ENCODE results near the gene GPR62. TPM values are rescaled to one million over a fixed set of nuclear protein-coding genes. Genes with fewer than 3 reads are reported as not detected.

GPR62 gene
- total RNA-seq, 1 experiment from 2014 or later: 0.08 TPM

- no peak for DNase-seq (ENCODE audit: low read depth)
Observed at GRCh38 chr3:51937611-51938450, 17.4 kb upstream of the GPR62 start.

DNA sequence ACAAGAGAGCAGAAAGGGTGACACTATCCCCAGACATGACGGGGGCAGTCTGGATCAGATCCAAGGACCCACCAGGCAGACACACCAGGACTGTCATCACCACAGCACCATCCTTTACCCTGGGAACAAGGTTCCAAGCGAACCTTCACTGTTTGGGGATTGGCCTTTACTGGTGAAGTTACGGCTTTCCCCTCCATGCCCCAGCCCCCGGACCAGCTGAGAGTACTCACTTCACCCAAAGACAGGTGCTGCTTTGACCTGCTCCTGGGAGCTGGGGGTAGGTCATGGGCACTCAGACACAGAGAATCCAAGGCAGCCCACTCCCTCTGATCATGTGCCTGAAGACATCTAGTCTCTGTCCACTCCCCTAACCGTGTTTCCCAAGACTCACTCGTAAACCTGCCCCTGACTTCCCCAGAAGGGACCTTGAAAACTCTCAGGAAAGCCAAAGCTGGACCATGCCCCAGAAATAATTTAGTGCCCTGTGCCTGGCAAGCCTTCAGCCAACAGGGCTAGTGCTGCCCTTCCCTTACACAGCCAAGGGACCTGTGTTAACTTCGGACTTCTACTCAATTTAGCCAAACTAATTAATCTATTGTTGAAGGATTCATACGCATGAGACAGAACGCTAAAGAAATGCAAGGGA is 16.3 kb upstream of the GPR62 start:
- no peak for DNase-seq (ENCODE audit: low read depth)

GRCh38 chr3:51940648-51941462 is 14.3 kb upstream of the GPR62 start:
- DNase-seq (ENCODE audit: low read depth): no peak

- no peak for DNase-seq (ENCODE audit: low read depth)
Observed at GRCh38 chr3:51941463-51941797, 13.8 kb upstream of the GPR62 start.

DNA sequence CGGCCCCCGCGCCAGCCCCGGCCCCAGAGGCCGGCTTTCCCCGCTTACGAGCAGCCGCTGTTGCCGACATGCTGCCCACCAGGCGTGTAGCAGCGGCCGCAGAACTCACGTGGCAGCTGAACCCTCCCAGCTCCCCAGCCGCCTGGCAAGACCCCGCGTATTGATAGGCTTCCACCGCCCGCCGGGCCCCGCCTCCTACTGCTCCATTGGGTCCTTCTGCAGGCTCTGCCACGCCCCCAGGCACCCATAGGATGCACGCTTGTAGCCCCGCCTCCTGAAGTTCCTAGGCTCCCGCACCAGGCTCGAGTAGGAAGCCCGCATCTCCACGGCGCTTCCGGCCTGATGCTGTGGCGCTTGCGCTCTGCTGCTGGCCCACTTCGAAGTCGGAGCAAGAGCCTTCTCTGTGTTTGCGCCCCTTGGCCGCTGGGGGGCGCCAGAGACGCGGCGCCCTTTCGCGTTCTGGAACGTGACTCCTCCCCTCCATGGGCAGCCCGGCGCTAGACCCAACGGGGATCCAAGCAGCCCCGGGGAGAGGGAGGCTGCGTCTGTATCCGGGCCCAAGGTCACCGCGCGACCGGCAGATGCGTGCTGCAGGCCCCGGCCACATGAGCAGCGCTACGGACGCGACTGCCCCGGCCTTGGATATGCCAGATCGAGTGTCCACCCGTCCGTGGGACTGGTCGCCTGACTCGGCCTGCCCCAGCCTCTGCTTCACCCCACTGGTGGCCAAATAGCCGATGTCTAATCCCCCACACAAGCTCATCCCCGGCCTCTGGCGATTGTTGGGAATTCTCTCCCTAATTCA is 13.2 kb upstream of the GPR62 start, which contains the start of the genes PARP3 and RRP9:
PARP3 (plus strand) TSS at position 566 of the 805 bp plus-strand sequence. CDS start 993 bp downstream, outside the sequence.
RRP9 (minus strand) TSS at position 107 of the 805 bp plus-strand sequence; CDS start at position 70, 37 bp downstream.
- peak; percentile 100 for DNase-seq (ENCODE audit: low read depth)

- peak; percentile 64 for DNase-seq (ENCODE audit: low read depth)
Observed at GRCh38 chr3:51942603-51943450, 12.4 kb upstream of the GPR62 start.

- no peak for DNase-seq (ENCODE audit: low read depth)
Observed at GRCh38 chr3:51943451-51944391, 11.5 kb upstream of the GPR62 start.

DNA sequence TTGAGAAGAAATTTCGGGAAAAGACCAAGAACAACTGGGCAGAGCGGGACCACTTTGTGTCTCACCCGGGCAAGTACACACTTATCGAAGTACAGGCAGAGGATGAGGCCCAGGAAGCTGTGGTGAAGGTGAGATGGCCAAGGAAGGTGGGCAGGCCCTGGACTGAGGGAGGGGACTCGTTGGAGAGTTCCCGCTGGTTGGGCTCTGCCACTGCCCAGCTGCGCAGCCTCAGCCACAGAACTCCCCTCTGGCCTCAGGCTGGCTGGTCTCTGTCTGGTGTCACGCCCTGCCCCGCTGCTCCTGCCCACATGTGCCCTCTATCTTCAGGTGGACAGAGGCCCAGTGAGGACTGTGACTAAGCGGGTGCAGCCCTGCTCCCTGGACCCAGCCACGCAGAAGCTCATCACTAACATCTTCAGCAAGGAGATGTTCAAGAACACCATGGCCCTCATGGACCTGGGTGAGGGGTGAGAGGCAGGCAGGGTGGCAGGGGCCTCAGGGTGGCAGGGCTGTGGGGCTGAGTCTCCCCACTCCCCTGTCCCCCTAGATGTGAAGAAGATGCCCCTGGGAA is 10.6 kb upstream of the GPR62 start:
- DNase-seq (ENCODE audit: low read depth): no peak

GRCh38 chr3:51945031-51945840 is 9.9 kb upstream of the GPR62 start:
- no peak for DNase-seq (ENCODE audit: low read depth)

- no peak for DNase-seq (ENCODE audit: low read depth)
Observed at GRCh38 chr3:51945926-51946705, 9.1 kb upstream of the GPR62 start.

GRCh38 chr3:51946796-51947195 is 8.4 kb upstream of the GPR62 start:
- DNase-seq (ENCODE audit: low read depth): no peak

DNA sequence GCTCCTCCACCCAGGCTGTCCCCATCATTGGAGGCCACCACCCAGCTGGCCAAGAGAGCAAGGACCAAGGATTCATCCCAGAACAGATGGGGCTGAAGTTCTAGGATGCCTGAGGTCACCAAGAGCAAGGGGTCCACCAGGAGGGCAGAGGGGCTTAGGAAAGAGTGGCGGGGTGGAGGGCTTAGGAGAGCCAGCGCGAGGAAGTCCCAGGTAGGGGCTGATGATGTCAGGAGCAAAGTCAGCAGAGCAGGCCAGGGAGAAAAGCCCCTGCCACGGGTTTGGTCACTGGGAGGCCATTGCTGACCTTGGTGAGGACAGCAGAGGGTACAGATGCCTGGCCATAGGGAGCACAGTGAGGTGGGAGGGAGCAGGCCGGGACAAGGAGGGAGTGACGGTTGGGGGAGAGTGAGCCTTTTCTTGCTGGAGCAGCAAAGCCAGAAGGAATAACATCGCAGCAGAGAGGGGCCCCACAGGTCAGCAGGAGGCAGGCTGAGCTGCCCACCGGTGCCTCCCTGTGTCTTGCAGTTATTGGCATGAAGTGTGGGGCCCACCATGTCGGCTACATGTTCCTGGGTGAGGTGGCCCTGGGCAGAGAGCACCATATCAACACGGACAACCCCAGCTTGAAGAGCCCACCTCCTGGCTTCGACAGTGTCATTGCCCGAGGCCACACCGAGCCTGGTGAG is 7.8 kb upstream of the GPR62 start:
- DNase-seq (ENCODE audit: low read depth): no peak

DNA sequence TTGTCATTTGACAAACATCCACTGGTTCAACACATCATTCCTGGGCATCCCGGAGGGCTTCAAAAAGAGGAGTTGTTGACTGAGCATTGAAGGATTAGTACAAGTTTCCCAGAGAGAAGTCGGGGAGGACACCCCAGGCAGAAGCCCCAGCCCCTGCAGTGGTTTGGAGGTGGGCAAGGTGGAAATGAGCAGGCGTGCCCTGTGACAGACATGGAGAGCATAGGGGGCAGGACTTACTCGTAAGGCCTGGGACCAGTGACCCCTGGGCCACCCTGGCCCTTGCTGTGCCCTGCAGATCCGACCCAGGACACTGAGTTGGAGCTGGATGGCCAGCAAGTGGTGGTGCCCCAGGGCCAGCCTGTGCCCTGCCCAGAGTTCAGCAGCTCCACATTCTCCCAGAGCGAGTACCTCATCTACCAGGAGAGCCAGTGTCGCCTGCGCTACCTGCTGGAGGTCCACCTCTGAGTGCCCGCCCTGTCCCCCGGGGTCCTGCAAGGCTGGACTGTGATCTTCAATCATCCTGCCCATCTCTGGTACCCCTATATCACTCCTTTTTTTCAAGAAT is 7.1 kb upstream of the GPR62 start:
- DNase-seq (ENCODE audit: low read depth): no peak

- DNase-seq (ENCODE audit: low read depth): no peak
Observed at GRCh38 chr3:51949121-51949520, 6.1 kb upstream of the GPR62 start.

GRCh38 chr3:51950899-51951298 is 4.3 kb upstream of the GPR62 start:
- no peak for DNase-seq (ENCODE audit: low read depth)

GRCh38 chr3:51953445-51953844 is 1.7 kb upstream of the GPR62 start:
- DNase-seq (ENCODE audit: low read depth): peak; percentile 89

Data from HT1080 (cell line).